ENCODE data around the gene LRP11. TPM values are rescaled to one million over a fixed set of nuclear protein-coding genes. Genes with fewer than 3 reads are reported as not detected.
"Not testable (repeated sequence)": the region's sequence is repeated elsewhere in the genome, so short reads cannot be mapped to it uniquely, and the experiment has no call there.

LRP11 gene
- total RNA-seq, 2 donors from 2014 or later = 21.9 to 22.2 TPM

- no peak for DNase-seq
Measured at GRCh38 chr6:149856256-149856994, 7.7 kb downstream of the LRP11 start.

GRCh38 chr6:149855741-149856140 lies 8.4 kb downstream of the LRP11 start:
- peak; percentile 76 for ATAC-seq
- intact Hi-C loops (cut with DNase I, micrococcal nuclease) = no loop called here
- DNase-seq = no peak

More at GRCh38 chr6:149856256-149856994, 7.7 kb downstream of the LRP11 start:
- ATAC-seq = no peak
- intact Hi-C loops (cut with DNase I, micrococcal nuclease) = no loop called here

GRCh38 chr6:149855040-149855654 lies 9.0 kb downstream of the LRP11 start:
- DNase-seq (no peak), ATAC-seq (peak; percentile 54)
- intact Hi-C loops (cut with DNase I, micrococcal nuclease) = no loop called here

GRCh38 chr6:149854532-149854931 lies 9.6 kb downstream of the LRP11 start:
- intact Hi-C loops (cut with DNase I, micrococcal nuclease) = no loop called here
- ATAC-seq = peak; percentile 35

GRCh38 chr6:149854017-149854416 lies 10.1 kb downstream of the LRP11 start:
- ATAC-seq; intact Hi-C loops (cut with DNase I, micrococcal nuclease); DNase-seq: not testable (repeated sequence)

More at GRCh38 chr6:149854532-149854931, 9.6 kb downstream of the LRP11 start:
- no peak for DNase-seq

- ATAC-seq = no peak
- no peak for DNase-seq
- intact Hi-C loops (cut with DNase I, micrococcal nuclease) = no loop called here
Measured at GRCh38 chr6:149852881-149853280, 11.3 kb downstream of the LRP11 start.

- DNase-seq (no peak), ATAC-seq (peak; percentile 66)
- intact Hi-C loops (cut with DNase I, micrococcal nuclease) = no loop called here
Measured at GRCh38 chr6:149852180-149852579, 12.0 kb downstream of the LRP11 start.

GRCh38 chr6:149851461-149852110 lies 12.6 kb downstream of the LRP11 start:
- intact Hi-C loops (cut with DNase I, micrococcal nuclease) = no loop called here
- ATAC-seq = no peak
- DNase-seq = no peak

GRCh38 chr6:149848343-149848742 lies 15.8 kb downstream of the LRP11 start:
- ATAC-seq, DNase-seq: not testable (repeated sequence)
- intact Hi-C loops (cut with DNase I, micrococcal nuclease) = loop anchor here in 1 of 2 donors (10.0 kb wide), 1 partner anchor 76 kb away; the partner anchor contains the start of gene RAET1G

GRCh38 chr6:149847939-149848267 lies 16.3 kb downstream of the LRP11 start:
- intact Hi-C loops (cut with DNase I, micrococcal nuclease) = loop anchor here in 1 of 2 donors (10.0 kb wide), 1 partner anchor 77 kb away; the partner anchor contains the start of gene RAET1G
- no peak for ATAC-seq

GRCh38 chr6:149846321-149846720 lies 17.8 kb downstream of the LRP11 start:
- no peak for DNase-seq
- intact Hi-C loops (cut with DNase I, micrococcal nuclease) = loop anchor here in 1 of 2 donors (10.0 kb wide), 1 partner anchor 78 kb away; the partner anchor contains the start of gene RAET1G
- ATAC-seq = no peak

More at GRCh38 chr6:149847939-149848267, 16.3 kb downstream of the LRP11 start:
- DNase-seq = no peak

GRCh38 chr6:149845549-149845948 lies 18.6 kb downstream of the LRP11 start:
- DNase-seq (no peak), ATAC-seq (no peak)
- intact Hi-C loops (cut with DNase I, micrococcal nuclease) = loop anchor here in 1 of 2 donors (10.0 kb wide), 1 partner anchor 79 kb away; the partner anchor contains the start of gene RAET1G

GRCh38 chr6:149844480-149844879 lies 19.7 kb downstream of the LRP11 start:
- intact Hi-C loops (cut with DNase I, micrococcal nuclease) = loop anchor here in 1 of 2 donors (10.0 kb wide), 1 partner anchor 80 kb away; the partner anchor contains the start of gene RAET1G
- ATAC-seq = no peak
- DNase-seq = no peak

GRCh38 chr6:149844036-149844435 lies 20.1 kb downstream of the LRP11 start:
- not testable (repeated sequence) for DNase-seq, ATAC-seq
- intact Hi-C loops (cut with DNase I, micrococcal nuclease) = loop anchor here in 1 of 2 donors (10.0 kb wide), 1 partner anchor 81 kb away; the partner anchor contains the start of gene RAET1G

- intact Hi-C loops (cut with DNase I, micrococcal nuclease) = loop anchor here in 1 of 2 donors (10.0 kb wide), 1 partner anchor 82 kb away; the partner anchor contains the start of gene RAET1G
- peak in 1 of 2 donors; percentile 33 for DNase-seq
Measured at GRCh38 chr6:149843051-149843633, 21.0 kb downstream of the LRP11 start.

GRCh38 chr6:149842331-149842730 lies 21.8 kb downstream of the LRP11 start:
- ATAC-seq (no peak), DNase-seq (no peak)
- intact Hi-C loops (cut with DNase I, micrococcal nuclease) = loop anchor here in 1 of 2 donors (10.0 kb wide), 1 partner anchor 82 kb away; the partner anchor contains the start of gene RAET1G

More at GRCh38 chr6:149843051-149843633, 21.0 kb downstream of the LRP11 start:
- no peak for ATAC-seq

- ATAC-seq = peak; percentile 91
- intact Hi-C loops (cut with DNase I, micrococcal nuclease) = loop anchor here in 1 of 2 donors (10.0 kb wide), 1 partner anchor 84 kb away; the partner anchor contains the start of gene RAET1G
- DNase-seq = peak; percentile 64 to 80
Measured at GRCh38 chr6:149840345-149841075, 23.6 kb downstream of the LRP11 start.
